Breast epithelium (tissue), 4 donors: ENCODE data around the gene RABEP2. TPM values are rescaled to one million over a fixed set of nuclear protein-coding genes. Genes with fewer than 3 reads are reported as not detected.
"Not testable (repeated sequence)": the region's sequence is repeated elsewhere in the genome, so short reads cannot be mapped to it uniquely, and the experiment has no call there.

Source experiments
- DNase-seq, 2 donors: peaks; one replicate each; pipeline ENCODE4 v3.0.0-alpha.2; 2019; ENCODE audit warnings: low spot score in 2 of 2
- H3K27ac ChIP-seq, 2 donors: fragments of 200-600 bp; sonication (generic) in 1 of 2; one replicate each; pipeline ENCODE4 v1.5.1; 2016 to 2019; ENCODE audit warnings: mild to moderate bottlenecking in 1 of 2
- H3K27me3 ChIP-seq, 2 donors: fragments of 200-600 bp; sonication (generic) in 1 of 2; one replicate each; pipeline versions ENCODE4 v1.5.1 to v1.6.0; 2017 to 2019; ENCODE audit warnings: control low read depth in 1 of 2, mild to moderate bottlenecking in 1 of 2
- H3K36me3 ChIP-seq: fragments of 200-600 bp; one replicate; pipeline ENCODE4 v1.5.1; 2019
- H3K4me1 ChIP-seq, 2 donors: fragments of 200-600 bp; sonication (generic); one replicate each; pipeline ENCODE4 v1.5.1; 2016 to 2019; ENCODE audit warnings: control low read depth in 1 of 2
- H3K4me3 ChIP-seq, 3 donors: fragments of 200-600 bp; sonication (generic); 1 replicate in 2 of 3; 2 replicates in 1 of 3; pipeline ENCODE4 v1.5.1; 2016 to 2019; ENCODE audit warnings: mild to moderate bottlenecking in 3 of 3, moderate library complexity in 2 of 3
- H3K9me3 ChIP-seq, 2 donors: fragments of 200-600 bp; sonication (generic) in 1 of 2; one replicate each; pipeline ENCODE4 v1.5.1; 2016 to 2019; ENCODE audit warnings: control low read depth in 1 of 2
- CTCF ChIP-seq, 3 donors: fragments of 450-650 bp; IDR thresholded peaks; one replicate each; pipeline ENCODE4 v1.5.1; 2016 to 2017; ENCODE audit warnings: antibody characterized with exemption in 3 of 3, mild to moderate bottlenecking in 3 of 3, moderate library complexity in 3 of 3
- POLR2A ChIP-seq: fragments of 450-650 bp; IDR thresholded peaks from one replicate; pipeline ENCODE4 v1.6.1; 2016; ENCODE audit warnings: antibody characterized with exemption, mild to moderate bottlenecking, moderate library complexity
- POLR2AphosphoS5 ChIP-seq, 3 donors: sonication (generic); formaldehyde crosslinking; IDR thresholded peaks; one replicate each; pipeline ENCODE4 v1.6.1; 2017; ENCODE audit warnings: antibody characterized with exemption in 3 of 3
- intact Hi-C: fragments of 100-400 bp; cut with DNase I; formaldehyde crosslinking; loops from one replicate; pipeline ENCODE4 v1.15.1; 2023; ENCODE audit warnings: low total_unique reads
- total RNA-seq, 3 donors: library from RNA; depleted of rRNA; stranded (reverse); fragments of >200 nt; gene quantifications; one replicate each; pipeline ENCODE4 v1.1.0, GENCODE V29; 2016

RABEP2 gene
- total RNA-seq, 3 donors from 2014 or later, result 14.2 to 35.1 (median 25.6) TPM

- no peak overlapping the region for H3K4me3 ChIP-seq
- no peak overlapping the region for H3K27ac ChIP-seq
- no peaks in the 10 kb centered on the region for H3K9me3 ChIP-seq
- intact Hi-C loops, result no loop called here
- TF ChIP-seq POLR2AphosphoS5 (IDR thresholded peaks at IDR 0.05) (no peak), POLR2A (no peak), CTCF (IDR thresholded peaks at IDR 0.05) (no peak)
- peaks cover 6% of the 10 kb centered on the region for H3K36me3 ChIP-seq
- no peak for DNase-seq
- no peaks in the 10 kb centered on the region for H3K4me1 ChIP-seq
- no peaks in the 10 kb centered on the region for H3K27me3 ChIP-seq
These were observed 52.1 kb downstream of the RABEP2 start for GRCh38 chr16:28872952-28873351.

- Histone ChIP-seq H3K36me3 (peaks cover 6% of the 10 kb centered on the region), H3K27ac (no peak overlapping the region), H3K4me3 (no peak overlapping the region), H3K4me1 (no peaks in the 10 kb centered on the region), H3K9me3 (no peaks in the 10 kb centered on the region), H3K27me3 (no peaks in the 10 kb centered on the region)
- no peak for DNase-seq
- TF ChIP-seq POLR2AphosphoS5 (IDR thresholded peaks at IDR 0.05), result no peak
- no peak for TF ChIP-seq POLR2A
- no peak for TF ChIP-seq CTCF (IDR thresholded peaks at IDR 0.05)
- intact Hi-C loops, result no loop called here
These were observed 55.8 kb downstream of the RABEP2 start for GRCh38 chr16:28869201-28869600.

- DNase-seq, intact Hi-C loops, H3K36me3 ChIP-seq: not testable (repeated sequence)
These were observed 57.4 kb downstream of the RABEP2 start for GRCh38 chr16:28867646-28868045.

GRCh38 chr16:28867241-28867640 is 57.8 kb downstream of the RABEP2 start:
- no peak overlapping the region for H3K4me3 ChIP-seq
- H3K27me3 ChIP-seq, result no peaks in the 10 kb centered on the region
- TF ChIP-seq CTCF (IDR thresholded peaks at IDR 0.05), result no peak
- TF ChIP-seq POLR2AphosphoS5 (IDR thresholded peaks at IDR 0.05), result no peak
- no peak for TF ChIP-seq POLR2A
- intact Hi-C loops, result no loop called here
- H3K4me1 ChIP-seq, result no peaks in the 10 kb centered on the region
- H3K9me3 ChIP-seq, result no peaks in the 10 kb centered on the region
- peaks cover 6% of the 10 kb centered on the region for H3K36me3 ChIP-seq
- no peak overlapping the region for H3K27ac ChIP-seq
- no peak for DNase-seq

More at GRCh38 chr16:28867646-28868045, 57.4 kb downstream of the RABEP2 start:
- H3K9me3 ChIP-seq, H3K4me3 ChIP-seq, H3K4me1 ChIP-seq, H3K27ac ChIP-seq, H3K27me3 ChIP-seq: not testable (repeated sequence)

- intact Hi-C loops, result no loop called here
- no peak for TF ChIP-seq CTCF (IDR thresholded peaks at IDR 0.05)
- TF ChIP-seq POLR2A, result no peak
- TF ChIP-seq POLR2AphosphoS5 (IDR thresholded peaks at IDR 0.05), result no peak
These were observed 58.6 kb downstream of the RABEP2 start for GRCh38 chr16:28866454-28866804.

More at GRCh38 chr16:28866454-28866804, 58.6 kb downstream of the RABEP2 start:
- DNase-seq, result no peak
- no peak overlapping the region for H3K27ac ChIP-seq
- no peak overlapping the region for H3K4me3 ChIP-seq
- H3K36me3 ChIP-seq, result peaks cover 6% of the 10 kb centered on the region
- H3K4me1 ChIP-seq, result no peaks in the 10 kb centered on the region
- no peaks in the 10 kb centered on the region for H3K27me3 ChIP-seq
- H3K9me3 ChIP-seq, result no peaks in the 10 kb centered on the region
